OCI-LY1 (cell line): ENCODE measurements around the gene MED13L.

ENCODE experiments used
- H2AFZ ChIP-seq: fragments of 200-600 bp; sonication (generic), shearing (Covaris generic); 2 replicates; pipeline ENCODE4 v1.6.0; 2014; ENCODE audit warnings: antibody characterized with exemption, mild to moderate bottlenecking, low read length
- H3F3A ChIP-seq: fragments of 200-600 bp; sonication (generic), shearing (Covaris generic); 2 replicates; pipeline ENCODE4 v1.6.0; 2014; ENCODE audit warnings: mild to moderate bottlenecking, antibody characterized with exemption, low read length, moderate library complexity; ENCODE audit not compliant: insufficient read depth
- H3K27ac ChIP-seq: fragments of 200-600 bp; sonication (generic); 2 replicates; pipeline ENCODE4 v1.5.1; 2014; ENCODE audit warnings: low read length, mixed run types, mild to moderate bottlenecking, low read depth; ENCODE audit not compliant: poor library complexity, severe bottlenecking
- H3K27me3 ChIP-seq: fragments of 200-600 bp; sonication (generic); 2 replicates; pipeline ENCODE4 v1.6.0; 2014; ENCODE audit warnings: antibody characterized with exemption, mild to moderate bottlenecking, low read length, moderate library complexity; ENCODE audit not compliant: insufficient read depth
- H3K36me3 ChIP-seq: fragments of 200-600 bp; sonication (generic); 2 replicates; pipeline ENCODE4 v1.6.1; 2014; ENCODE audit warnings: mild to moderate bottlenecking, antibody characterized with exemption, low read length, moderate library complexity, mixed read lengths; ENCODE audit not compliant: insufficient read depth
- H3K4me1 ChIP-seq: fragments of 200-600 bp; sonication (generic); 2 replicates; pipeline ENCODE4 v1.5.1; 2014; ENCODE audit warnings: mild to moderate bottlenecking, low read length, moderate library complexity; ENCODE audit not compliant: insufficient read depth, severe bottlenecking
- H3K4me2 ChIP-seq: fragments of 200-600 bp; sonication (generic), shearing (Covaris generic); 2 replicates; pipeline ENCODE4 v1.6.1; 2014; ENCODE audit warnings: low read length
- H3K4me3 ChIP-seq: fragments of 200-600 bp; sonication (generic); 2 replicates; pipeline ENCODE4 v1.5.1; 2014; ENCODE audit warnings: low read length, low read depth, mild to moderate bottlenecking, mixed read lengths; ENCODE audit not compliant: poor library complexity, severe bottlenecking
- H3K79me2 ChIP-seq: fragments of 200-600 bp; shearing (Covaris generic); 2 replicates; pipeline ENCODE4 v1.6.1; 2016; ENCODE audit warnings: mixed run types, low read length, mixed read lengths; ENCODE audit not compliant: insufficient read depth
- H3K9ac ChIP-seq: fragments of 200-600 bp; sonication (generic), shearing (Covaris generic); 2 replicates; pipeline ENCODE4 v1.6.1; 2014; ENCODE audit warnings: mild to moderate bottlenecking, low read length, mixed read lengths
- H3K9me2 ChIP-seq: fragments of 200-600 bp; sonication (generic), shearing (Covaris generic); 2 replicates; pipeline ENCODE4 v1.6.1; 2014; ENCODE audit warnings: low read depth, mild to moderate bottlenecking, low read length, mixed read lengths
- H3K9me3 ChIP-seq: fragments of 200-600 bp; shearing (Covaris generic); 2 replicates; pipeline ENCODE4 v1.6.1; 2014; ENCODE audit warnings: low read length, mixed read lengths
- H4K20me1 ChIP-seq: fragments of 200-600 bp; sonication (generic), shearing (Covaris generic); 2 replicates; pipeline ENCODE4 v1.6.0; 2016; ENCODE audit warnings: mild to moderate bottlenecking, low read length; ENCODE audit not compliant: insufficient read depth
- CTCF ChIP-seq: fragments of 200-600 bp; sonication (generic), shearing (Covaris generic); IDR thresholded peaks from 2 replicates; pipeline ENCODE4 v1.5.1; 2017; ENCODE audit warnings: mild to moderate bottlenecking, antibody characterized with exemption, low read length, moderate library complexity, mixed read lengths
- EZH2 ChIP-seq: fragments of 200-600 bp; sonication (generic), shearing (Covaris generic); IDR thresholded peaks from 2 replicates; pipeline ENCODE4 v1.8.0; 2017; ENCODE audit warnings: borderline replicate concordance, mixed run types, mild to moderate bottlenecking, antibody characterized with exemption, low read length, moderate library complexity, mixed read lengths

The MED13L gene

GRCh38 chr12:115914122-115914521 lies 363.4 kb downstream of the MED13L start:
- no peaks in the 10 kb centered on the region for H3K79me2 ChIP-seq
- H3K27me3 ChIP-seq: no peaks in the 10 kb centered on the region
- H3K4me2 ChIP-seq: no peak overlapping the region
- no peak overlapping the region for H3K4me3 ChIP-seq
- no peak overlapping the region for H3K9ac ChIP-seq
- H3K9me3 ChIP-seq: no peaks in the 10 kb centered on the region
- no peaks in the 10 kb centered on the region for H3F3A ChIP-seq
- H3K36me3 ChIP-seq: no peaks in the 10 kb centered on the region
- no peaks in the 10 kb centered on the region for H3K9me2 ChIP-seq
- H2AFZ ChIP-seq: no peak overlapping the region
- H3K27ac ChIP-seq: no peak overlapping the region
- H3K4me1 ChIP-seq: no peaks in the 10 kb centered on the region
- no peak for TF ChIP-seq CTCF
- TF ChIP-seq EZH2: no peak
- no peaks in the 10 kb centered on the region for H4K20me1 ChIP-seq

DNA sequence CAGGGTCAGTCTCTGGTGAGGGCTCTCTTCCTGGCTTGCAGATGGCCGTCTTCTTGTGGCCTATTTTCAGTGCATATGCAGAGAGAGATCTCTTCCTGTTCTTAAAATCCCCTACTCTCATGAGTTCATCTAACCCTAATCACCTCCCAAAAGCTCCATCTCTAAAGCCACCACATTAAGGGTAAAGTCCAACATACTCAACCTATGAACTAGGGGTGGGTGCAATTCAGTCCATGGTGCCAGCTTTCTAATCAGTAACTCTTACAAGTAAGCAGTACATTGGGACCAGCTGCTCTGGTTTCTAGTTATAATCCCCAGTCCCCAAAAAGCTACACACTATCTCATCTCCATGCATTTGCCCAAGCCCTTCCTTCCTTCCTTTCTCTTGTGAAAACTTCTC lies 365.1 kb downstream of the MED13L start:
- Histone ChIP-seq H3K4me3 (no peak overlapping the region), H3K36me3 (no peaks in the 10 kb centered on the region), H3K4me1 (no peaks in the 10 kb centered on the region), H3K79me2 (no peaks in the 10 kb centered on the region), H3K27ac (no peak overlapping the region), H3K9ac (no peak overlapping the region), H3K9me2 (no peaks in the 10 kb centered on the region), H3K27me3 (0 out of 2 replicates have a peak, but pooled peaks cover 3% of the 10 kb centered on the region), H3F3A (no peaks in the 10 kb centered on the region), H4K20me1 (no peaks in the 10 kb centered on the region), H3K4me2 (no peak overlapping the region), H3K9me3 (no peaks in the 10 kb centered on the region), H2AFZ (no peak overlapping the region)
- no peak for TF ChIP-seq CTCF
- TF ChIP-seq EZH2: no peak

DNA sequence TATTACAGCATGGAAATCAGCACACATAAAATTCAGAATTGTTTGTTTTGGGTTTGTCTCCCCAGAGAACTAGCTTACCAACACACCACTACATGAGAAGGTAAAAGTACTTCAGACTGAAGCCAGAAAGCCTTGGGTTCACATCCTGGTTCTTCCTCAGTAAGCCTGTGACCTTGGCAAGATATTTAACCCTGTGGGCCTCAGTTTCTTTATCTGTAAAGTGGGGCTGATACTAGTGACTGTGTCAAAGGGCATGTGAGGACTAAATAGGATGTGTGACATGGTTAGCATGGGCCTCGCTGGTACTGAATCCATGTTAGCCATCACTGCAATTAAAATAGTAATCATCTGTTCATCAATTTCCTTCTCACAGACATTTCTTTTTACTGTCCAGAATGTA lies 366.1 kb downstream of the MED13L start:
- H2AFZ ChIP-seq: no peak overlapping the region

More for the DNA sequence above, 366.1 kb downstream of the MED13L start:
- Histone ChIP-seq H3K27me3 (0 out of 2 replicates have a peak, but pooled peaks cover 3% of the 10 kb centered on the region), H4K20me1 (no peaks in the 10 kb centered on the region), H3K27ac (no peak overlapping the region), H3F3A (no peaks in the 10 kb centered on the region), H3K4me2 (no peak overlapping the region), H3K4me3 (no peak overlapping the region), H3K36me3 (no peaks in the 10 kb centered on the region), H3K9me3 (no peaks in the 10 kb centered on the region), H3K9ac (no peak overlapping the region), H3K4me1 (no peaks in the 10 kb centered on the region), H3K9me2 (no peaks in the 10 kb centered on the region), H3K79me2 (no peaks in the 10 kb centered on the region)
- TF ChIP-seq CTCF (no peak), EZH2 (no peak)
